IMR-90 (cell line): ENCODE measurements around the gene CAMTA1. TPM values are rescaled to one million over a fixed set of nuclear protein-coding genes. Genes with fewer than 3 reads are reported as not detected.

Experiments used
- ATAC-seq: fragments of 200-7000 bp; cut with Tn5 transposase; 2 replicates; pipeline ENCODE4 v1.9.1; 2020; ENCODE audit warnings: low read depth, mild to moderate bottlenecking, moderate library complexity
- BruUV-seq: library from RNA; stranded (reverse); fragments of 400-500 nt; replicated peaks from 2 replicates; lab custom pipeline; 2021; lab: Mats Ljungman, UMichigan
- CTCF ChIA-PET: fragments of 300-600 bp; formaldehyde crosslinking; extraction: SDS; loops from one replicate; lab custom pipeline; 2021; ENCODE audit warnings: antibody characterized with exemption; lab: Yijun Ruan, JAX
- POLR2A ChIA-PET: fragments of 300-600 bp; sonication (Branson Sonifier 250); formaldehyde crosslinking; loops from one replicate; lab custom pipeline; 2022; ENCODE audit warnings: antibody characterized with exemption; ENCODE audit not compliant: unreplicated experiment; lab: Charles Lee
- DNase-seq: peaks from one replicate; pipeline ENCODE4 v3.0.0; 2013
- H2AFZ ChIP-seq: replicated peaks from 2 replicates; pipeline ENCODE3; 2013; ENCODE audit warnings: low read length, mild to moderate bottlenecking; ENCODE audit not compliant: poor library complexity
- H2AK5ac ChIP-seq: 2 replicates; pipeline ENCODE4 v1.6.1; 2013; ENCODE audit warnings: low read depth, low read length, inconsistent platforms
- H2AK9ac ChIP-seq: replicated peaks from 2 replicates; pipeline ENCODE3; 2013; ENCODE audit warnings: mild to moderate bottlenecking, low read depth, low read length, moderate library complexity; ENCODE audit not compliant: poor library complexity
- H2BK120ac ChIP-seq: 2 replicates; pipeline ENCODE4 v1.6.1; 2013; ENCODE audit warnings: low read depth, low read length, inconsistent platforms
- H2BK15ac ChIP-seq: 3 replicates; pipeline ENCODE4 v1.6.1; 2013; ENCODE audit warnings: low read depth, low read length, inconsistent platforms
- H2BK20ac ChIP-seq: 2 replicates; pipeline ENCODE4 v1.6.1; 2013; ENCODE audit warnings: low read depth, mild to moderate bottlenecking, inconsistent platforms, low read length, moderate library complexity
- H2BK5ac ChIP-seq: 2 replicates; pipeline ENCODE4 v1.6.1; 2013; ENCODE audit warnings: mild to moderate bottlenecking, low read depth, low read length, inconsistent platforms; ENCODE audit not compliant: poor library complexity, severe bottlenecking
- H3K14ac ChIP-seq: replicated peaks from 2 replicates; pipeline ENCODE4 v1.6.1; 2013; ENCODE audit warnings: low read depth, low read length, inconsistent platforms
- H3K18ac ChIP-seq: 2 replicates; pipeline ENCODE4 v1.6.1; 2013; ENCODE audit warnings: low read depth, low read length, control low read depth
- H3K23ac ChIP-seq: 2 replicates; pipeline ENCODE4 v1.6.1; 2013; ENCODE audit warnings: low read depth, low read length, inconsistent platforms
- H3K27ac ChIP-seq: 2 replicates; pipeline ENCODE4 v1.5.1; 2013; ENCODE audit warnings: mild to moderate bottlenecking, control low read depth, low read length; ENCODE audit not compliant: insufficient read depth
- H3K27me3 ChIP-seq: 2 replicates; pipeline ENCODE4 v1.6.1; 2013; ENCODE audit warnings: low read length; ENCODE audit not compliant: control insufficient read depth, insufficient read depth
- H3K36me3 ChIP-seq: 2 replicates; pipeline ENCODE4 v1.6.1; 2013; ENCODE audit warnings: low read length, mixed read lengths; ENCODE audit not compliant: control insufficient read depth, insufficient read depth
- H3K4ac ChIP-seq: 2 replicates; pipeline ENCODE4 v1.6.1; 2013; ENCODE audit warnings: low read depth, low read length, inconsistent platforms
- H3K4me1 ChIP-seq: 2 replicates; pipeline ENCODE4 v1.6.1; 2013; ENCODE audit warnings: low read length, mixed read lengths; ENCODE audit not compliant: control insufficient read depth, insufficient read depth
- H3K4me2 ChIP-seq: 2 replicates; pipeline ENCODE4 v1.6.1; 2013; ENCODE audit warnings: low read depth, mild to moderate bottlenecking, control low read depth, low read length, moderate library complexity
- H3K4me3 ChIP-seq: 2 replicates; pipeline ENCODE4 v1.5.1; 2013; ENCODE audit warnings: low read depth, mild to moderate bottlenecking, control low read depth, low read length, moderate library complexity; ENCODE audit not compliant: insufficient read depth
- H3K56ac ChIP-seq: 2 replicates; pipeline ENCODE4 v1.6.1; 2013; ENCODE audit warnings: low read length, inconsistent platforms; ENCODE audit not compliant: insufficient read depth; ENCODE audit errors: extremely low read depth
- H3K79me1 ChIP-seq, 2 experiments: 2 replicates each; pipeline ENCODE4 v1.6.1; 2013; ENCODE audit warnings: low read length in 2 of 2, inconsistent platforms in 1 of 2, low read depth in 1 of 2
- H3K9ac ChIP-seq: 2 replicates; pipeline ENCODE4 v1.6.1; 2013; ENCODE audit warnings: low read depth, low read length, control low read depth
- H3K9me1 ChIP-seq: 2 replicates; pipeline ENCODE4 v1.6.1; 2013; ENCODE audit warnings: low read length, inconsistent platforms; ENCODE audit not compliant: insufficient read depth
- H3K9me3 ChIP-seq: 2 replicates; pipeline ENCODE4 v1.6.1; 2013; ENCODE audit warnings: low read length; ENCODE audit not compliant: control insufficient read depth, insufficient read depth
- H4K20me1 ChIP-seq: 2 replicates; pipeline ENCODE4 v1.6.1; 2013; ENCODE audit warnings: low read length, inconsistent platforms; ENCODE audit not compliant: insufficient read depth
- H4K5ac ChIP-seq: 2 replicates; pipeline ENCODE4 v1.6.1; 2013; ENCODE audit warnings: mild to moderate bottlenecking, low read depth, low read length, control low read depth
- H4K8ac ChIP-seq, 2 experiments: 2 replicates each; pipeline ENCODE4 v1.6.1; 2013; ENCODE audit warnings: low read depth in 2 of 2, low read length in 2 of 2, control low read depth in 1 of 2, inconsistent platforms in 1 of 2
- H4K91ac ChIP-seq: 2 replicates; pipeline ENCODE4 v1.6.1; 2013; ENCODE audit warnings: low read depth, low read length, inconsistent platforms; ENCODE audit not compliant: insufficient read depth
- BHLHE40 ChIP-seq: fragments of 150-350 bp; IDR thresholded peaks from 2 replicates; pipeline ENCODE4 v1.6.1; 2016; ENCODE audit warnings: mild to moderate bottlenecking, low read depth, low read length
- CEBPB ChIP-seq: IDR thresholded peaks from 2 replicates; pipeline ENCODE4 v1.6.1; 2012; ENCODE audit warnings: low read depth, low read length, improper control_type of control experiment
- CTCF ChIP-seq: conservative IDR thresholded peaks from 2 replicates; pipeline ENCODE4 v1.5.1; 2012; ENCODE audit warnings: mild to moderate bottlenecking, low read depth, low read length, improper control_type of control experiment
- ELK1 ChIP-seq: fragments of 150-350 bp; IDR thresholded peaks from 2 replicates; pipeline ENCODE4 v1.6.1; 2016; ENCODE audit warnings: low read depth, mild to moderate bottlenecking, low read length, moderate library complexity, borderline replicate concordance
- FOS ChIP-seq: fragments of 150-350 bp; IDR thresholded peaks from 2 replicates; pipeline ENCODE4 v1.6.1; 2016; ENCODE audit warnings: low read depth, low read length
- MAFK ChIP-seq: IDR thresholded peaks from 2 replicates; pipeline ENCODE4 v1.6.1; 2012; ENCODE audit warnings: low read depth, low read length, improper control_type of control experiment
- MAZ ChIP-seq: IDR thresholded peaks from 2 replicates; pipeline ENCODE4 v1.6.1; 2012; ENCODE audit warnings: low read depth, mild to moderate bottlenecking, low read length, improper control_type of control experiment, moderate library complexity, borderline replicate concordance
- MXI1 ChIP-seq: IDR thresholded peaks from 2 replicates; pipeline ENCODE4 v1.6.1; 2012; ENCODE audit warnings: low read depth, mild to moderate bottlenecking, low read length, moderate library complexity, borderline replicate concordance
- NFE2L2 ChIP-seq: fragments of 150-350 bp; IDR thresholded peaks from 2 replicates; pipeline ENCODE4 v1.6.1; 2016; ENCODE audit warnings: low read depth, mild to moderate bottlenecking, low read length
- POLR2A ChIP-seq: IDR thresholded peaks from 2 replicates; pipeline ENCODE4 v1.6.1; 2012; ENCODE audit warnings: mild to moderate bottlenecking, low read depth, low read length
- RAD21 ChIP-seq: IDR thresholded peaks from 2 replicates; pipeline ENCODE4 v1.6.1; 2012; ENCODE audit warnings: low read length, improper control_type of control experiment
- RCOR1 ChIP-seq: IDR thresholded peaks from 2 replicates; pipeline ENCODE4 v1.6.1; 2012; ENCODE audit warnings: mild to moderate bottlenecking, low read length, improper control_type of control experiment; ENCODE audit not compliant: insufficient replicate concordance
- RFX5 ChIP-seq: IDR thresholded peaks from 2 replicates; pipeline ENCODE4 v1.8.0; 2012; ENCODE audit warnings: low read depth, mild to moderate bottlenecking, low read length, moderate library complexity
- SMC3 ChIP-seq: fragments of 150-350 bp; IDR thresholded peaks from 2 replicates; pipeline ENCODE4 v1.6.1; 2016; ENCODE audit warnings: low read depth, mild to moderate bottlenecking, antibody characterized with exemption, low read length, moderate library complexity
- WGBS, 2 experiments: methylation state at CpG; one replicate each; pipeline versions ENCODE4 v1.1.5 to v1.1.7; 2013; ENCODE audit warnings: missing lambda C conversion rate in 2 of 2; ENCODE audit not compliant: insufficient read length in 1 of 2; ENCODE audit errors: extremely low coverage in 2 of 2; 5-methylcytosine and 5-hydroxymethylcytosine counted together
- dilution Hi-C: fragments of 300-500 bp; cut with HindIII; formaldehyde crosslinking; loops from one replicate; pipeline ENCODE4 v1.14.3; 2018; ENCODE audit warnings: low sequenced_read_pairs; ENCODE audit not compliant: unreplicated experiment
- in situ Hi-C: fragments of 300-500 bp; cut with MboI; formaldehyde crosslinking; loops from 3 replicates; pipeline ENCODE4 v1.14.3; 2019; ENCODE audit warnings: low sequenced_read_pairs, inconsistent platforms, mixed read lengths
- intact Hi-C: fragments of 100-400 bp; cut with micrococcal nuclease; formaldehyde crosslinking; loops from 2 replicates; pipeline ENCODE4 v1.10.0; 2022
- polyA plus RNA-seq, 3 experiments: library from polyadenylated mRNA; depleted of rRNA; stranded (reverse); fragments of >200 nt; gene quantifications; 2 replicates each; pipeline ENCODE4 v1.2.3, GENCODE V29; 2012; ENCODE audit warnings: low replicate concordance in 1 of 3
- total RNA-seq: library from RNA; depleted of rRNA; stranded (reverse); fragments of >200 nt; gene quantifications from 2 replicates; pipeline ENCODE4 v1.2.3, GENCODE V29; 2012

CAMTA1 gene
- total and polyA plus RNA-seq, 2 of the 4 experiments (the other 2 are of a cell fraction), result 35.5 to 74.3 TPM

- BruUV-seq, result no TSS peak
- no peaks in the 10 kb centered on the region for H3K36me3 ChIP-seq
- no peak overlapping the region for H2AFZ ChIP-seq
- no peak overlapping the region for H2BK15ac ChIP-seq
- H3K27ac ChIP-seq, result no peak overlapping the region
- no peak overlapping the region for H3K4me3 ChIP-seq
- H4K8ac ChIP-seq, result no peak overlapping the region
- no peak overlapping the region for H3K4ac ChIP-seq
- intact Hi-C loops, result no loop called here
- no peak for TF ChIP-seq POLR2A
- no peak for TF ChIP-seq RAD21
- TF ChIP-seq MXI1, result no peak
- TF ChIP-seq CEBPB, result no peak
- TF ChIP-seq CTCF, result no peak
- TF ChIP-seq SMC3, result no peak
- TF ChIP-seq MAZ, result no peak
- TF ChIP-seq ELK1, result no peak
- no peak for TF ChIP-seq RFX5
- TF ChIP-seq NFE2L2, result no peak
- no peak for TF ChIP-seq FOS
- TF ChIP-seq BHLHE40, result no peak
- no peak for TF ChIP-seq RCOR1
- TF ChIP-seq MAFK, result no peak
- in situ Hi-C loops, result no loop called here
- no peaks in the 10 kb centered on the region for H3K9me1 ChIP-seq
- no peaks in the 10 kb centered on the region for H4K20me1 ChIP-seq
- no peak overlapping the region for H3K18ac ChIP-seq
- no peaks in the 10 kb centered on the region for H3K4me1 ChIP-seq
- H3K4me2 ChIP-seq, result no peak overlapping the region
- H2BK20ac ChIP-seq, result no peak overlapping the region
- H3K23ac ChIP-seq, result no peak overlapping the region
- H3K79me1 ChIP-seq, result no peaks in the 10 kb centered on the region
- H2BK5ac ChIP-seq, result no peak overlapping the region
- no peak overlapping the region for H3K9ac ChIP-seq
- H3K56ac ChIP-seq, result no peak overlapping the region
- H3K14ac ChIP-seq, result no peak overlapping the region
- POLR2A ChIA-PET, result no interaction called here
- WGBS, 2 experiments, result 48% methylated on average over 2 of the region's 7 CpGs; no CpG with 5 or more reads in 1 of the 2 experiments
- H2AK9ac ChIP-seq, result no peak overlapping the region
- dilution Hi-C loops, result no loop called here
- DNase-seq (no peak), ATAC-seq (no peak)
- no peak overlapping the region for H4K91ac ChIP-seq
- no peak overlapping the region for H2AK5ac ChIP-seq
- H4K5ac ChIP-seq, result no peak overlapping the region
- CTCF ChIA-PET, result no interaction called here
- no peak overlapping the region for H2BK120ac ChIP-seq
- H3K27me3 ChIP-seq, result peaks cover 32% of the 10 kb centered on the region
- no peaks in the 10 kb centered on the region for H3K9me3 ChIP-seq
Observed at GRCh38 chr1:7015022-7015421, 229.8 kb downstream of the CAMTA1 start.
